Right lobe of liver (tissue), 4 donors: Measurements from ENCODE around the gene N4BP2L1.

Experiments
- POLR2A ChIP-seq: fragments of 450-650 bp; IDR thresholded peaks from one replicate; pipeline ENCODE4 v1.6.1; 2017; ENCODE audit warnings: antibody characterized with exemption, mild to moderate bottlenecking
- TF ChIP-seq, protein P1 (sequence below), 4 donors: fragments of 200-600 bp in 3 of 4; fragments of 450-650 bp in 1 of 4; IDR thresholded peaks; one replicate each; pipeline versions ENCODE4 v1.5.1 to v1.8.0; 2016 to 2022; ENCODE audit warnings: antibody characterized with exemption in 4 of 4, mild to moderate bottlenecking in 2 of 4
- donor health status: DM: no; HTN: no; CAD: no.
- donor health status: DM: no; HTN: no; CAD: no.
- donor health status: DM: no; HTN: yes; CAD: no.

- TF ChIP-seq, protein P1, sequence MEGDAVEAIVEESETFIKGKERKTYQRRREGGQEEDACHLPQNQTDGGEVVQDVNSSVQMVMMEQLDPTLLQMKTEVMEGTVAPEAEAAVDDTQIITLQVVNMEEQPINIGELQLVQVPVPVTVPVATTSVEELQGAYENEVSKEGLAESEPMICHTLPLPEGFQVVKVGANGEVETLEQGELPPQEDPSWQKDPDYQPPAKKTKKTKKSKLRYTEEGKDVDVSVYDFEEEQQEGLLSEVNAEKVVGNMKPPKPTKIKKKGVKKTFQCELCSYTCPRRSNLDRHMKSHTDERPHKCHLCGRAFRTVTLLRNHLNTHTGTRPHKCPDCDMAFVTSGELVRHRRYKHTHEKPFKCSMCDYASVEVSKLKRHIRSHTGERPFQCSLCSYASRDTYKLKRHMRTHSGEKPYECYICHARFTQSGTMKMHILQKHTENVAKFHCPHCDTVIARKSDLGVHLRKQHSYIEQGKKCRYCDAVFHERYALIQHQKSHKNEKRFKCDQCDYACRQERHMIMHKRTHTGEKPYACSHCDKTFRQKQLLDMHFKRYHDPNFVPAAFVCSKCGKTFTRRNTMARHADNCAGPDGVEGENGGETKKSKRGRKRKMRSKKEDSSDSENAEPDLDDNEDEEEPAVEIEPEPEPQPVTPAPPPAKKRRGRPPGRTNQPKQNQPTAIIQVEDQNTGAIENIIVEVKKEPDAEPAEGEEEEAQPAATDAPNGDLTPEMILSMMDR (IDR thresholded peaks at IDR 0.05) = no peak
- TF ChIP-seq POLR2A = no peak
Measured at GRCh38 chr13:32403108-32403507, 24.8 kb downstream of the N4BP2L1 start.
